Measurements from ENCODE around the gene ECHDC1.
"Not testable (repeated sequence)": the region's sequence is repeated elsewhere in the genome, so short reads cannot be mapped to it uniquely, and the experiment has no call there.

The ECHDC1 gene

DNA sequence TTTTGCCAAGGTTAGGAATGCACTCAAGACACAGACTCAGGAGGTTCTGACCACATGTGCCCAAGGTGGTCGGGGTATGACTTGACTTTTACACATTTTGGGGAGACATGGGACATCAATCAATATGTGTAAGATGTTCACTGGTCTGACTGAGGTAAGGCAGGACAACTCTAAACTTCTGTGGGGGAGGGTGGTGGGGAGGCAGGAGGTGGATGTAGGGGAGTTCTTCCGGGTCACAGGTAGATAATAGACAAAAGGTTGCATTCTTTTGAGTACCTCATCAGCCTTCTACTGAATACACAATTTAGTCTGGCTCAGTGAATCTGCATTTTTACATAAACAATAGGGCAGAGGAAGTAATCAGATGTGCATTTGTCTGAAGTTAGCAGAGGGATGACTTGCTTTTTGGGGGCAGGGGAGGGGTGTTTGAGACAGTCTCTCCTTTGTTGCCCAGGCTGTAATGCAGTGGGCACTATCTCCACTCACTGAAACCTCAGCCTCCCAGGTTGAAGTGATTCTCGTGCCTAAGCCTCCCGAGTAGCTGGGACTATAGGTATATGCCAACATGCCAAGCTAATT is 10.9 kb downstream of the ECHDC1 start:
- Histone ChIP-seq H3K4me2 (ENCODE audit: insufficient read depth, low read length) (no peak overlapping the region), H3K4me3 (ENCODE audit: low read depth in 1 of 2, low read length in 2 of 2) (no peak overlapping the region), H3K79me2 (ENCODE audit: insufficient read depth, low read length) (peaks cover 67% of the 10 kb centered on the region), H3K27ac (ENCODE audit: low read length) (no peak overlapping the region), H3K27me3 (ENCODE audit: insufficient read depth, low read length, poor library complexity) (no peaks in the 10 kb centered on the region), H3K9me3 (ENCODE audit: insufficient read depth, low read length, severe bottlenecking) (no peaks in the 10 kb centered on the region), H4K20me1 (ENCODE audit: insufficient read depth, low read length) (peaks cover 20% of the 10 kb centered on the region; the same call in 1 of the 2 replicates), H3K9ac (ENCODE audit: low read depth, low read length) (no peak overlapping the region), H2AFZ (ENCODE audit: low read depth, low read length) (no peak overlapping the region), H3K36me3 (ENCODE audit: insufficient read depth, low read length) (peaks cover 20% of the 10 kb centered on the region), H3K4me1 (ENCODE audit: insufficient read depth, low read length) (no peaks in the 10 kb centered on the region)
- TF ChIP-seq EZH2 (IDR thresholded peaks at IDR 0.05; ENCODE audit: borderline replicate concordance, low read depth, low read length, severe bottlenecking) (no peak), CTCF (IDR thresholded peaks at IDR 0.05; ENCODE audit: borderline replicate concordance, extremely low read depth, low read length, poor library complexity, severe bottlenecking) (no peak)
- no peak for DNase-seq
- no peak for ATAC-seq (ENCODE audit: insufficient read depth, low read depth)

- H3K4me2 ChIP-seq (ENCODE audit: insufficient read depth, low read length): not testable (repeated sequence)
Measured at GRCh38 chr6:127331256-127331655, 12.2 kb downstream of the ECHDC1 start.

DNA sequence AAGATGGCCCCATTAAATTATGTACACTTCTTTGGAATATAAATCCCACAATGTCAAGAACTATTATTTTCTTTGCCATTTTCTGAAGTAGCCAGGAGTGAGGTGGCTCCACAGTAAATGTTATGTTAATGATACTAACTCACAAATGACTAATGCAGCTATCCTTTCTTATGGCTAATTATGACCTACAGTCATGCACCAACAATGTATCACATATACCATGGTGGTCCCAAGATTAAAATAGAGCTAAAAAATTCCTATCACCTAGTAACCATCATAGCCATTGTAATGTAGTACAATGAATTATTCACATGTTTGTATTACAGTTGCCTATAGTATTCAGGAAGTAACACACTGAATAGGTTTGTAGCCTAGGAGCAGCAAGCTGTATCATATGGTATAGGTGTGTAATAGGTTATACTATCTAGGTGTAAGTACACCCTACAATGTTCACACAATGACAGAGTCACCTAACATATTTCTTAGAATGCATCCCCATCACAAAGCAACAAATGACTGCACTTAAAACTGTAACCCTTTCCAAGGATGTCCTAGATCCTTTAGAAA is 15.3 kb downstream of the ECHDC1 start:
- DNase-seq (no peak), ATAC-seq (ENCODE audit: insufficient read depth, low read depth) (no peak)
- Histone ChIP-seq H3K4me1 (ENCODE audit: insufficient read depth, low read length) (no peaks in the 10 kb centered on the region), H3K79me2 (ENCODE audit: insufficient read depth, low read length) (peaks cover 23% of the 10 kb centered on the region; the same call in 1 of the 2 replicates), H3K4me2 (ENCODE audit: insufficient read depth, low read length) (no peak overlapping the region), H3K27me3 (ENCODE audit: insufficient read depth, low read length, poor library complexity) (no peaks in the 10 kb centered on the region), H3K9me3 (ENCODE audit: insufficient read depth, low read length, severe bottlenecking) (no peaks in the 10 kb centered on the region), H3K4me3 (ENCODE audit: low read depth in 1 of 2, low read length in 2 of 2) (no peak overlapping the region), H3K27ac (ENCODE audit: low read length) (no peak overlapping the region), H2AFZ (ENCODE audit: low read depth, low read length) (no peak overlapping the region), H3K9ac (ENCODE audit: low read depth, low read length) (no peak overlapping the region), H4K20me1 (ENCODE audit: insufficient read depth, low read length) (peaks cover 14% of the 10 kb centered on the region; the same call in 1 of the 2 replicates), H3K36me3 (ENCODE audit: insufficient read depth, low read length) (peaks cover 59% of the 10 kb centered on the region)
- TF ChIP-seq CTCF (IDR thresholded peaks at IDR 0.05; ENCODE audit: borderline replicate concordance, extremely low read depth, low read length, poor library complexity, severe bottlenecking): no peak
- TF ChIP-seq EZH2 (IDR thresholded peaks at IDR 0.05; ENCODE audit: borderline replicate concordance, low read depth, low read length, severe bottlenecking): no peak

More at GRCh38 chr6:127331256-127331655, 12.2 kb downstream of the ECHDC1 start:
- not testable (repeated sequence) for ATAC-seq (ENCODE audit: insufficient read depth, low read depth); H3K4me1 ChIP-seq (ENCODE audit: insufficient read depth, low read length); H3K27ac ChIP-seq (ENCODE audit: low read length); H3K27me3 ChIP-seq (ENCODE audit: insufficient read depth, low read length, poor library complexity); DNase-seq; H3K4me3 ChIP-seq (ENCODE audit: low read depth in 1 of 2, low read length in 2 of 2); H3K9me3 ChIP-seq (ENCODE audit: insufficient read depth, low read length, severe bottlenecking); H3K9ac ChIP-seq (ENCODE audit: low read depth, low read length); H2AFZ ChIP-seq (ENCODE audit: low read depth, low read length)
- Histone ChIP-seq H4K20me1 (ENCODE audit: insufficient read depth, low read length) (peaks cover 22% of the 10 kb centered on the region; the same call in 1 of the 2 replicates), H3K36me3 (ENCODE audit: insufficient read depth, low read length) (peaks cover 32% of the 10 kb centered on the region), H3K79me2 (ENCODE audit: insufficient read depth, low read length) (peaks cover 55% of the 10 kb centered on the region)

DNA sequence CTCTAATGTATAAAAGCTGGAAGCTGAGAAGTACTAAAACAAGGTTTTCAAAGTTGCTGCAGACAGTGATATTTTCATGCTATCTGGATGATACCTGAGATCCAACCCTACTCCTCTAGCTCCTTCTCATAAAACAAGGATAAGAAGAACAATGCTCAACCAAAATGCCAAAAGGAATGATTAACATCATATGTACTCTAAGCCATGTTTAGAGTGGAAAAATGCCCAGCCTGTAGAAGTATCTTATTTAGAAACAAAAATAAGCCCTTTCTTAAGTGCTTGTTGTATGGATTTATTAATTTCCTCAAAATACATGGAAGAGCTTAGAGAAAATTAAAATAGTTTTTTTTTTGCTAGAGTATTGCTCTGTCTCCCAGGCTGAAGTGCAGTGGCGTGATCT is 23.7 kb downstream of the ECHDC1 start:
- Histone ChIP-seq H3K27me3 (ENCODE audit: insufficient read depth, low read length, poor library complexity) (no peaks in the 10 kb centered on the region), H3K36me3 (ENCODE audit: insufficient read depth, low read length) (peaks cover 64% of the 10 kb centered on the region), H4K20me1 (ENCODE audit: insufficient read depth, low read length) (no peaks in the 10 kb centered on the region; the same call in 1 of the 2 replicates), H3K79me2 (ENCODE audit: insufficient read depth, low read length) (peaks cover 2% of the 10 kb centered on the region; the same call in 1 of the 2 replicates), H3K4me2 (ENCODE audit: insufficient read depth, low read length) (no peak overlapping the region), H3K9me3 (ENCODE audit: insufficient read depth, low read length, severe bottlenecking) (no peaks in the 10 kb centered on the region), H3K4me3 (ENCODE audit: low read depth in 1 of 2, low read length in 2 of 2) (no peak overlapping the region), H3K27ac (ENCODE audit: low read length) (no peak overlapping the region), H3K9ac (ENCODE audit: low read depth, low read length) (no peak overlapping the region), H2AFZ (ENCODE audit: low read depth, low read length) (no peak overlapping the region), H3K4me1 (ENCODE audit: insufficient read depth, low read length) (no peaks in the 10 kb centered on the region)
- ATAC-seq (ENCODE audit: insufficient read depth, low read depth) (no peak), DNase-seq (no peak)
- TF ChIP-seq EZH2 (IDR thresholded peaks at IDR 0.05; ENCODE audit: borderline replicate concordance, low read depth, low read length, severe bottlenecking): no peak
- TF ChIP-seq CTCF (IDR thresholded peaks at IDR 0.05; ENCODE audit: borderline replicate concordance, extremely low read depth, low read length, poor library complexity, severe bottlenecking): no peak

Data from DND-41 (cell line).